Ureter (tissue), 1 donor: Measurements from ENCODE around the gene FUZ. TPM values are rescaled to one million over a fixed set of nuclear protein-coding genes. Genes with fewer than 3 reads are reported as not detected.
"Not testable (repeated sequence)": the region's sequence is repeated elsewhere in the genome, so short reads cannot be mapped to it uniquely, and the experiment has no call there.

Experiments
- DNase-seq: peaks from one replicate; pipeline ENCODE4 v3.0.0-alpha.2; 2020; ENCODE audit warnings: low spot score
- total RNA-seq: library from RNA; stranded (reverse); gene quantifications from one replicate; pipeline ENCODE4 v1.2.4, GENCODE V29; 2023
- donor health status: DM: yes; HTN: yes; CAD: no.

Gene FUZ
- total RNA-seq, 1 donor from 2014 or later = 13.0 TPM

GRCh38 chr19:49833599-49833998 is 20.5 kb upstream of the FUZ start:
- no peak for DNase-seq

DNA sequence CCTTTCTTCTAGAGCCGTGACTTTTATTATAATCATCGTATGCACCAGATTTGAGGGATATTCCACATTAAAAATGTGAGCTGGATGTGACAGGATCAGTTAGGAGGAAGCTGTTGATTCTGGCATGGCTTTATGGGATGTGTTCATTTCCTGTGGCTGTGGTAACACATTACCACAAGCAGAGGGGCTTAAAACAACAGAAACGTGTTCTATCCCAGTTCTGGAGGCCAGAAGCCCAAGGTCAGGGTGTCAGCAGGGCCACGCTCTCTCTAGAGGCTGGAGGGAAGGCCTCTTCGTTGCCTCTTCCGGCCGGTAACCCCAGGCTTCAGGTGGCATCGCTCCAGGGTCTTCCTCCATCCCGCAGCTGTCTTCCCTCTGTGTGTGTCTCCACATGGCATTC is 19.5 kb upstream of the FUZ start:
- DNase-seq = no peak

GRCh38 chr19:49831592-49831991 is 18.5 kb upstream of the FUZ start:
- no peak for DNase-seq

DNA sequence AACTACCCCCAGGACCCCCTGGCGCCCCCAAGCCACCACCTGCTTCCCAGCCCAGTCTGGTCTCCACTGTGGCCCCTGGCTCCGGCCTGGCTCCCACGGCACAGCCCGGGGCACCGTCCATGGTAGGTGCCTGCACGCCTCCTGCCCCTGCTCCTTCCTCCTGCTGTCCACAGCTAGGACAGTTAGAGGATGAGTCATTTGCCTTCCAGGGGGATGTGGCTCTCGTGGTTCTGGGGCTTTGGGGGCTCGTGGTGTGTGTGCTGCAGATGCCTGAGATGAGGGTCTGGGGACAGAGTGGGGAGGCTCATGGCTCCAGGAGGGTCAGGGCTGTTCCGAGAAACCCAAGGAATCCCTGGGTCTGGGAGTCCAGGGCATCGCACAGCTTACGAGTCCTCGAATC is 17.7 kb upstream of the FUZ start:
- DNase-seq = no peak

- no peak for DNase-seq
These were observed 16.6 kb upstream of the FUZ start for GRCh38 chr19:49829721-49830120.

GRCh38 chr19:49829200-49829599 is 16.1 kb upstream of the FUZ start:
- DNase-seq = no peak

- DNase-seq = no peak
These were observed 13.9 kb upstream of the FUZ start for GRCh38 chr19:49827034-49827433.

DNA sequence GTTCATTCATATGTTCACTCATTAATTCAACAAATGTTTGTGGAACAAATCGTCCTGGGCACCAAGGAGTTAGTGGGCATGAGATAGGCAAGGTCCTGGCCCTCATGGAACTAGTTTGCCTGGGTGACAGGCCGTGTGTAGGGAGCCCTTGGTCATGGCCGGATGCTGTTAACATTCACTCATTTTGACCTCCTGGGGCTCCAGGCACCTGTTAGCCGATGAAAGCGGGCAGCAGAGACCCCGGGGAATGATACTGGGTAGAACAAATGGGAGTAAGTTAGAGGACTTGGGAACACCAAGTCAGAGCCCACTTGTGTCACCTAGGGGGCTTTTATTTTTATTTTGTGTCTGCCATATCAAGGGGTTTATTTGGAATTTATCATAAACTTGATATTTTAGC is 11.6 kb upstream of the FUZ start:
- no peak for DNase-seq

DNA sequence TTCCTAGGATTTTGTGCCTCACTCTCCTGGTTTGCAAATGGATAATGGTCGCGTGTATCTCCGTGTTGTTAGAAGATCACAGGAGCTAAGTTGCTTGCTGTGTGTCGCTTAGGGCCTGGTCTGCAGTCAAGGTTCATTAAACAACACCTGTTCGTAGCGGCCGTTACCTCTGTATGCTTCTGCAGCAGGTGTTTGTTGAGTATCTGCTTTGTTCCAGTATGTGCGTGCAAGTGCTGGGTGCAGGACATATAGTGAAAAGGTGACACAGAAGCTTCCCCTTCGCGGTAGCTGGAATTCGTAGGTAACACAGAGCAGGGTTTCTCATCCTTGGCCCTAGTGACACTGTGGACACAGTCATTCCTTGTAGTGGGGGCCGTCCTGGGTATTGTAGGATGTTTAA is 10.4 kb upstream of the FUZ start:
- no peak for DNase-seq

GRCh38 chr19:49820125-49820524 is 7.0 kb upstream of the FUZ start:
- no peak for DNase-seq

DNA sequence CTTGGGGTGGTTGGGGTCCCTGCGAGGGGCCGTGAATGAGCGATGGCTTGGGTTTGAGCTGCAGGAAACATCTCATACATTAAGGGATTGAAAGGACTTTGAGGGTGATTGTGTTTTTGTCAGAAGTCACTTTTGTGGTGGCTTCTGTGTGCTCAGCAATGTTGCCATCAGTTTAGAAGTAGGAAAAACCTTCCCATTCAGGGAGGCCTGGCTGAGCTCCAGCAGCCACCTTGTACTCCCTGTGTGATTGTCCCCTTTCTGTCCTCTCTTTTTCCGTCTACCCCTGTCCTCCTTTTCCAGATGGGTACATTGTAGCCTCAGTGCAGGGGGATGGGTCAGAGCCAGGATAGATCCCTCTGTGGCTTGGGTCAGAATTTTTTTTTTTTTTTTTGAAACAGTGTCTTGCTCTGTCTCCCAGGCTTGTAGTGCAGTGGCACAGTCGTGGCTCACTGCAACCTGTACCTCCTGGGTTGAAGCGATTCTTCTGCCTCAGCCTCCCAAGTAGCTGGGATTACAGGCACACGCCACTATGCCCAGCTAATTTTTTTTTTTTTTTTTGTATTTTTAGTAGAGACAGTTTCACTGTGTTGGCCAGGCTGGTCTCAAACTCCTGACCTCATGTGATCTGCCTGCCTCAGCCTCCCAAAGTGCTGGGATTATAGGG is 6.5 kb upstream of the FUZ start:
- DNase-seq = not testable (repeated sequence)

GRCh38 chr19:49818649-49819370 is 5.7 kb upstream of the FUZ start:
- DNase-seq = no peak

- peak; percentile 85 for DNase-seq
These were observed 5.0 kb upstream of the FUZ start, which contains the start of gene MED25 for GRCh38 chr19:49817964-49818648. Gene MED25, plus strand, starts transcription at chr19:49818289. Its CDS starts 53 bp downstream, at chr19:49818342.

- DNase-seq = no peak
These were observed 3.5 kb upstream of the FUZ start for GRCh38 chr19:49816590-49816989.

- no peak for DNase-seq
These were observed 918 bp upstream of the FUZ start for GRCh38 chr19:49814010-49814409.

- DNase-seq = no peak
These were observed 568 bp downstream of the FUZ start for GRCh38 chr19:49812452-49812996.

DNA sequence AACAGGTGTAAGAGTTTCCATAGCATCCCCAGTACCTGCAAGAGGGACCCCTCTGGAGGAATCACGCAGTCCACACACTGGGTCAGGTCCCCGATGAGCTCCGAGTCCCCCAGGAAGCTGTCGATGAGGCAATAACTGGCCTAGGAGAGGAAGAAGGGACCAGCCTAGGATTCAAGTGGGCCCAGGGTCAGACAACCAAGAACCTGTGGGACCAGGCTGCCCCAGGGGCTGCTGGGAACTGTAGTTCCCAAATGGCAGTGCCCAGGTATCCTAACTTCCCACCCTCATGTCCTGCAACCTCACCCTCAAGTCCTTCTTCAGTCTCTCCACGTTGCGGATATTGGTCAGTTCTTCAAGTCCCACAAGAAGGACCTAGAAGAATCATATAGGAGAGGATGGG is 1.8 kb downstream of the FUZ start:
- DNase-seq = no peak

DNA sequence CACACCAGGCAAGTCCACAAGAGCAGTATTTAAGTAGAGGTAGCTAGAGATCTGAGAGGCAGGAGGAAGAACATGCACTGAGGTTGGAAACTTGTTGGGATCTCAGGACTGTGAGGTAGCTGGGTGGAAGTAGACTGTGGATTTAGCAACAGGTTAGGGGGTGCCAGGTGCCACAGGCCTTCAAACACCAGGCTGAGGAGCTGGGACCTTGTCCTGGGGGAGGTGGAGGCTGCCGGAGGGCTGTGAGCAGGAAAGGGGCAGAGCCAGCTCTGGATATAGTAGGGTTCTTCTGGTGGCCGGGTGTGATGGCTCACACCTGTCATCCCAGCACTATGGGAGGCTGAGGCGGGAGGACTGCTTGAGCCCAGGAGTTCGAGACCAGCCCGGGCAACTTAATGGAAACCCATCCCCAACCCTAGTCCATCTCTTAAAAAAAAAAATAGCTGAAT is 3.1 kb downstream of the FUZ start:
- no peak for DNase-seq

DNA sequence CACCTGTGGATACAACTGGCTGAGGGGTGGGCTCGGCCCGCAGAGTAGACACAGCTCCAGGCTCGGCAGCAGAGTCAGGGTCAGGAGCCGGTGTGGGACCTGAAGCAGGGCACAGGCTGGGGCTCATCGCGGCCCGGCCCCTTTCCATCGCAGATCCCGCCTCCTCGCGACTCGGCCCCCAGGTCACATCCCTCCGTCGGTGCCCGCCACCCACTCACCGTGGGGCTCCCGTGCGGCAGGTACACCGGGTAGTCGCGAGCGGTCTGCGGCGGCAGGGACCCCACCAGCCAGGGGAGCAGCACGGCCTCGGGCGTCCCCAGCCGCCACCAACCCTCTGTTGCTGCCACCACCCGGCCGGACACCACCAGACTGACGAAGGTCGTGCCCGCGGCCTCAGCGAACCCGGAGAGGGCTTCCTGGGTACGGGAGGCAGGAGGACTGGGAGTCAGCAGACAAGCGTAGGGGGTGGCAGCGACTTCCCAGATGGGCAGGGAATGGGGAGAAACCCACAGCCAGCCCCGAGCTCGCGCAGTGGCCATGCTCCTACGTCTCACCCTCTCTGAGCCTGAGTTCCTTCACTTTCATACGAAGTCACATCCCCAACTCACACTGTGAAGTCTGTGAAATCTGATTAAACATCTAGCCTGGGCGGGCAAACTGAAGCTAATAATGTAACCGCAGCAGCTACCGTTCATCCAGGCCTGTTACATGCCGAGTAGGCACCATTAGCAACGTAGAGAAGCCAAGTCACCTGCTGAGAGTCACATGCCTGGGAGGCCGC is 3.7 kb downstream of the FUZ start:
- peak; percentile 63 for DNase-seq

- peak; percentile 92 for DNase-seq
These were observed 4.4 kb downstream of the FUZ start for GRCh38 chr19:49808711-49809159.

GRCh38 chr19:49807904-49808675 is 5.0 kb downstream of the FUZ start:
- no peak for DNase-seq
